NCI-H2227 (cell line): ENCODE results near the gene ANKRD17.
A peak's percentile ranks its signal among the peaks of the same experiment; 100 is the strongest.
"Not testable (repeated sequence)": the region's sequence is repeated elsewhere in the genome, so short reads cannot be mapped to it uniquely, and the experiment has no call there.

Experiments used
- DNase-seq: peaks from one replicate; lab custom pipeline; 2025; ENCODE audit not compliant: unreplicated experiment; lab: John Stamatoyannopoulos, UW

The ANKRD17 gene

GRCh38 chr4:73258686-73259570 is at the start of gene ANKRD17:
ANKRD17 (minus strand) TSS chr4:73258798; CDS start chr4:73258668, 130 bp downstream.
- peak; percentile 92 for DNase-seq

GRCh38 chr4:73308286-73308685 is 49.7 kb upstream of the ANKRD17 start:
- DNase-seq: no peak

GRCh38 chr4:73303711-73304110 is 45.1 kb upstream of the ANKRD17 start:
- no peak for DNase-seq

- DNase-seq: no peak
These were observed 41.1 kb upstream of the ANKRD17 start for GRCh38 chr4:73299548-73300280.

GRCh38 chr4:73292661-73293060 is 34.1 kb upstream of the ANKRD17 start:
- DNase-seq: not testable (repeated sequence)

- DNase-seq: no peak
These were observed 23.4 kb upstream of the ANKRD17 start for GRCh38 chr4:73281982-73282381.

GRCh38 chr4:73281396-73281795 is 22.8 kb upstream of the ANKRD17 start:
- DNase-seq: no peak

GRCh38 chr4:73277201-73277600 is 18.6 kb upstream of the ANKRD17 start:
- no peak for DNase-seq

GRCh38 chr4:73275318-73275654 is 16.7 kb upstream of the ANKRD17 start:
- no peak for DNase-seq

- no peak for DNase-seq
These were observed 14.2 kb upstream of the ANKRD17 start for GRCh38 chr4:73272816-73273215.

GRCh38 chr4:73267050-73267449 is 8.5 kb upstream of the ANKRD17 start:
- no peak for DNase-seq

GRCh38 chr4:73259571-73260090 is 1.0 kb upstream of the ANKRD17 start:
- DNase-seq: peak; percentile 19

GRCh38 chr4:73258436-73258685 is 237 bp downstream of the ANKRD17 start:
- no peak for DNase-seq

- DNase-seq: peak; percentile 26
These were observed 755 bp downstream of the ANKRD17 start for GRCh38 chr4:73257651-73258435.

- DNase-seq: peak; percentile 39
These were observed 1.4 kb downstream of the ANKRD17 start for GRCh38 chr4:73257234-73257633.

- DNase-seq: not testable (repeated sequence)
These were observed 2.8 kb downstream of the ANKRD17 start for GRCh38 chr4:73255847-73256246.

GRCh38 chr4:73252001-73252400 is 6.6 kb downstream of the ANKRD17 start:
- DNase-seq: no peak

- no peak for DNase-seq
These were observed 7.2 kb downstream of the ANKRD17 start for GRCh38 chr4:73251384-73251783.

GRCh38 chr4:73250642-73251041 is 8.0 kb downstream of the ANKRD17 start:
- DNase-seq: no peak

- DNase-seq: no peak
These were observed 9.8 kb downstream of the ANKRD17 start for GRCh38 chr4:73248821-73249220.

- no peak for DNase-seq
These were observed 10.2 kb downstream of the ANKRD17 start for GRCh38 chr4:73248416-73248815.
